ENCODE data around the gene COL18A1.

GRCh38 chr21:45522986-45523385, 118.0 kb downstream of the COL18A1 start:
- TF ChIP-seq, protein P1, sequence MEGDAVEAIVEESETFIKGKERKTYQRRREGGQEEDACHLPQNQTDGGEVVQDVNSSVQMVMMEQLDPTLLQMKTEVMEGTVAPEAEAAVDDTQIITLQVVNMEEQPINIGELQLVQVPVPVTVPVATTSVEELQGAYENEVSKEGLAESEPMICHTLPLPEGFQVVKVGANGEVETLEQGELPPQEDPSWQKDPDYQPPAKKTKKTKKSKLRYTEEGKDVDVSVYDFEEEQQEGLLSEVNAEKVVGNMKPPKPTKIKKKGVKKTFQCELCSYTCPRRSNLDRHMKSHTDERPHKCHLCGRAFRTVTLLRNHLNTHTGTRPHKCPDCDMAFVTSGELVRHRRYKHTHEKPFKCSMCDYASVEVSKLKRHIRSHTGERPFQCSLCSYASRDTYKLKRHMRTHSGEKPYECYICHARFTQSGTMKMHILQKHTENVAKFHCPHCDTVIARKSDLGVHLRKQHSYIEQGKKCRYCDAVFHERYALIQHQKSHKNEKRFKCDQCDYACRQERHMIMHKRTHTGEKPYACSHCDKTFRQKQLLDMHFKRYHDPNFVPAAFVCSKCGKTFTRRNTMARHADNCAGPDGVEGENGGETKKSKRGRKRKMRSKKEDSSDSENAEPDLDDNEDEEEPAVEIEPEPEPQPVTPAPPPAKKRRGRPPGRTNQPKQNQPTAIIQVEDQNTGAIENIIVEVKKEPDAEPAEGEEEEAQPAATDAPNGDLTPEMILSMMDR (IDR thresholded peaks at IDR 0.05), result no peak
- no peak for TF ChIP-seq POLR2A (IDR thresholded peaks at IDR 0.05)

Data from sigmoid colon (tissue), 3 donors.